Tibial nerve (tissue), 4 donors: Measurements from ENCODE around the gene KRT36. TPM values are rescaled to one million over a fixed set of nuclear protein-coding genes. Genes with fewer than 3 reads are reported as not detected.

Experiments used
- DNase-seq, 2 donors: peaks; one replicate each; pipeline ENCODE4 v3.0.0-alpha.2; 2019; ENCODE audit warnings: low spot score in 2 of 2
- H3K27ac ChIP-seq, 4 donors: fragments of 200-600 bp; sonication (generic) in 3 of 4; one replicate each; pipeline ENCODE4 v1.5.1; 2017 to 2019; ENCODE audit warnings: mild to moderate bottlenecking in 1 of 4
- H3K27me3 ChIP-seq, 2 donors: fragments of 200-600 bp; sonication (generic) in 1 of 2; one replicate each; pipeline versions ENCODE4 v1.5.1 to v1.6.0; 2017 to 2019
- H3K36me3 ChIP-seq, 3 donors: fragments of 200-600 bp; sonication (generic); one replicate each; pipeline ENCODE4 v1.5.1; 2018 to 2019
- H3K4me1 ChIP-seq, 4 donors: fragments of 200-600 bp; sonication (generic) in 3 of 4; one replicate each; pipeline ENCODE4 v1.5.1; 2017 to 2019
- H3K4me3 ChIP-seq, 4 donors: fragments of 200-600 bp; sonication (generic) in 3 of 4; one replicate each; pipeline ENCODE4 v1.5.1; 2017 to 2019; ENCODE audit warnings: mild to moderate bottlenecking in 1 of 4, moderate library complexity in 1 of 4
- H3K9me3 ChIP-seq, 4 donors: fragments of 200-600 bp; sonication (generic) in 3 of 4; one replicate each; pipeline ENCODE4 v1.5.1; 2017 to 2019
- EP300 ChIP-seq, 2 donors: sonication (generic); formaldehyde crosslinking; IDR thresholded peaks; one replicate each; pipeline ENCODE4 v1.6.1; 2017; ENCODE audit warnings: antibody characterized with exemption in 2 of 2, mild to moderate bottlenecking in 1 of 2
- POLR2A ChIP-seq, 2 donors: fragments of 450-650 bp; IDR thresholded peaks; one replicate each; pipeline ENCODE4 v1.6.1; 2017; ENCODE audit warnings: antibody characterized with exemption in 2 of 2, mild to moderate bottlenecking in 2 of 2, moderate library complexity in 2 of 2
- WGBS, 2 donors: methylation state at CpG; one replicate each; pipeline ENCODE4 v1.1.5; 2018; 5-methylcytosine and 5-hydroxymethylcytosine counted together
- total RNA-seq, 4 donors: library from RNA; depleted of rRNA; stranded (reverse); fragments of >200 nt; gene quantifications; one replicate each; pipeline ENCODE4 v1.1.0, GENCODE V29; 2016
- TF ChIP-seq, protein P1 (sequence below), 5 experiments: fragments of 200-600 bp in 3 of 5; fragments of 450-650 bp in 2 of 5; sonication (generic) in 3 of 5; IDR thresholded peaks; one replicate each; pipeline ENCODE4 v1.5.1; 2016 to 2019; ENCODE audit warnings: antibody characterized with exemption in 5 of 5, mild to moderate bottlenecking in 3 of 5, moderate library complexity in 2 of 5

KRT36 gene
- total RNA-seq, 4 donors from 2014 or later: 0.42 TPM; not detected in 3

DNA sequence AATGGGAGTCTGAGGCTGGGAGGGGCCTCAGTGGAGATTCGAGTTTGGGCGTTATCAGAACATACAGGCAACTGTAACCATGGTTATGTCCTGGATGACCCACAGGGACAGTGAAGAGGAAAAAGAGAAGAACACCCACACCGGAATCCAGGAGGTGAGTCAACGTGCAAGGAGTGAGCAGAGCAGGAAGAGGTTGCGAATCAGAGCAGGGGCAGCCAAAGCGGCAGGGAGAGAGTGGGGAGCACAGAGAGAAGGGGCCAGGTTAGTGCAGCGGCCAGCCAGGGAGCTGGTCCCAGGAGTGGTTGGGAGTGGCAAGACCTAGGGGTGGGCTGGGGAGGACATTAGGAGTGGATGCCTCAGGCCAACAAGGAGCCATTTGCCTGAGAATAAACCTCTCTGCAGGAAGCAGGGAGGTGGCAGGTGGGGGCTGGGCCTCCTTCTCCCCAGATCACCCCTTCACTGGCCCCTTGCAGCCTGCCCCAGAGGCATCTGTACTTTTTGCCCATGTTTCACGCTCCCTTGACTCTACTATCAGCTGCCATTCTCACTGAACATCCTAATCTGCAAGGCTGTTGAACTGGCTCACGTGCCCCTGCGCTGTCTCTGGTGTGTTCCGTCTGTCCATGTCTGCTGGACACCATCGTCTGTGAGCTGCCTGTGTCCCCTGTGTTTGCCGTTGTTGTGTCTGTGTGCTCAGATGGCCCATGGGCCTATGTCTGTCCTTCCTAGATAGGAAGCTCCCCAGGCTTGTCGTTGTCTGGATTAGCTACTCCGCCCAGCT lies 10.6 kb upstream of the KRT36 start:
- no peak for TF ChIP-seq EP300 (IDR thresholded peaks at IDR 0.05)
- no peak for TF ChIP-seq POLR2A (IDR thresholded peaks at IDR 0.05)
- TF ChIP-seq, protein P1, sequence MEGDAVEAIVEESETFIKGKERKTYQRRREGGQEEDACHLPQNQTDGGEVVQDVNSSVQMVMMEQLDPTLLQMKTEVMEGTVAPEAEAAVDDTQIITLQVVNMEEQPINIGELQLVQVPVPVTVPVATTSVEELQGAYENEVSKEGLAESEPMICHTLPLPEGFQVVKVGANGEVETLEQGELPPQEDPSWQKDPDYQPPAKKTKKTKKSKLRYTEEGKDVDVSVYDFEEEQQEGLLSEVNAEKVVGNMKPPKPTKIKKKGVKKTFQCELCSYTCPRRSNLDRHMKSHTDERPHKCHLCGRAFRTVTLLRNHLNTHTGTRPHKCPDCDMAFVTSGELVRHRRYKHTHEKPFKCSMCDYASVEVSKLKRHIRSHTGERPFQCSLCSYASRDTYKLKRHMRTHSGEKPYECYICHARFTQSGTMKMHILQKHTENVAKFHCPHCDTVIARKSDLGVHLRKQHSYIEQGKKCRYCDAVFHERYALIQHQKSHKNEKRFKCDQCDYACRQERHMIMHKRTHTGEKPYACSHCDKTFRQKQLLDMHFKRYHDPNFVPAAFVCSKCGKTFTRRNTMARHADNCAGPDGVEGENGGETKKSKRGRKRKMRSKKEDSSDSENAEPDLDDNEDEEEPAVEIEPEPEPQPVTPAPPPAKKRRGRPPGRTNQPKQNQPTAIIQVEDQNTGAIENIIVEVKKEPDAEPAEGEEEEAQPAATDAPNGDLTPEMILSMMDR (IDR thresholded peaks at IDR 0.05): no peak
- Histone ChIP-seq H3K27ac (no peak overlapping the region), H3K9me3 (no peaks in the 10 kb centered on the region), H3K4me1 (peaks cover 0 to 13% (median 0%) of the 10 kb centered on the region in 4 donors), H3K36me3 (no peaks in the 10 kb centered on the region), H3K4me3 (no peak overlapping the region), H3K27me3 (no peaks in the 10 kb centered on the region)
- 75 to 76% methylated on average over 15 of the region's 15 CpGs for WGBS, 2 donors
- DNase-seq: no peak

DNA sequence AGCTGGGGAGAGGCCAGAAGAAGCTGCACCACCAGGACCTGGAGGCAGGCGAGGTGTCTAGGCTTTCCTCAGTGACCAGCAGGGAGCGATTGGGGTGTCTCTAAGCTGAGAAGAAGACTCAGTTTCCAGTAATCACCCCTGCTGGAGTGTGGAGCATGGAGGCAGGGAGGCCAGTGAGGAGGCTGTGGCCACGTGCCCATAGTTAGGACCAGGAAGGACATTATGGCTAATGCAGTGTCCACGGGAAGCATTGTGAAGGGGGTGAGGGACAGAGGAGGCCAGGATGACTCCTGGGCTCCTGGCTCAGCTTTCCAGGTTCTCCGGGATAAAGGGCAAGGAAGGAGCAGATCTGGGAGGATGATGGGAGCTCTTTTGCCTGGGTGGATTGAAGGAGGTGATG lies 10.0 kb upstream of the KRT36 start:
- peaks cover 0 to 13% (median 0%) of the 10 kb centered on the region in 4 donors for H3K4me1 ChIP-seq
- no peaks in the 10 kb centered on the region for H3K27me3 ChIP-seq
- H3K9me3 ChIP-seq: no peaks in the 10 kb centered on the region
- WGBS, 2 donors: 82 to 83% methylated on average over 5 of the region's 5 CpGs
- H3K27ac ChIP-seq: no peak overlapping the region
- H3K4me3 ChIP-seq: no peak overlapping the region
- TF ChIP-seq EP300 (IDR thresholded peaks at IDR 0.05) (no peak), POLR2A (IDR thresholded peaks at IDR 0.05) (no peak)
- TF ChIP-seq, protein P1 (IDR thresholded peaks at IDR 0.05): no peak
- H3K36me3 ChIP-seq: no peaks in the 10 kb centered on the region
- DNase-seq: no peak

DNA sequence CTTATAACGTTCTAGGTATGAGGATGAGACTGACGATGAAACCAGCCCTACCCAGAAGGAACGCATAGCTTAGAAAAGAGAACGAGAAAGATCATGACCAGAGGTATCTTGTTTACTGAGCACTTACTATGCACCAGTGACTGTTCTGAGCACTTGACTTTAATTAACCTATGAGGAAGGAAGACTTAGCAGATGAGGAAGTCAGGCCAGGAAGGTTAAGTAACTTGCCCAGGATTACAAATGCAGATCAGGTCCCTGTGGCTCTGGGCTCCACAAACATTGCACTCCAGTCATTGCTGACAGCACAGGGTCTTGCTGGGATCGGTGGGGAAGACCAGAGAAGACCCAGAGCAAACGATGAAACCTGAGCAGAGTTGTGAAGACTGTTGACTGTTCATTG lies 8.6 kb upstream of the KRT36 start:
- H3K4me3 ChIP-seq: no peak overlapping the region
- TF ChIP-seq, protein P1 (IDR thresholded peaks at IDR 0.05): no peak
- TF ChIP-seq EP300 (IDR thresholded peaks at IDR 0.05) (no peak), POLR2A (IDR thresholded peaks at IDR 0.05) (no peak)

DNA sequence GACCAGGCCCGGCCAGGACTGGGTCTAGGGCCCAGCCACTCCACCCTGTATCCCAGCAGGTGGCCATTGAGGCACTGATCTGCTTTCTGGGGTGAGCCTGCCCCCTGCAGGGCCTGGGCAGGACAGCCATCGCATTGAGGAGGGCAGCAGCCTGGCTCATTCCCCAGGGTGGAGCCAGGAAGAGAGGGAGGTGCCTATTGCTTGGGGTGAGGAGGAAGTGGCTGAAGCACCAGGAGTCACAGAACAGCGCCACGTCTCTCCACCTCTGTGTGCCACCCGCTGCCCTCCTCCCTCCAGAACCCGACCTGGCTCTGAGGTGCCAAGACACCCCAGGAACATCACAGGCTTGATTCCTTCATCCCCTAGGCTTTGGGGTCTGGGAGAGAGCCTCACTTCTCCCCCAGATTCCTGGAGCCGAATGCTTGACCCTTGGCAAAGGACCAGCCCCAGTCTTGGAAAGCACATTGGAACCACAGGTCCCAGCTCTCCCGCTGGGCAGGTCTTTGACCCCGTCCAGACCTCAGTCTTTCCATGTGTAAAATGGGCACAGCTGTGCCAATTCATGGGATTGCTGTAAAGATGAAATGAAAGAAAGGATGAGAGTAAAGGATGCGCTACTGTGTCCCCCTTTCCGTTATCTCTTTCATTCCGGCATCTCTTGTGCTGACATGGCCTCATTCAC lies 7.2 kb upstream of the KRT36 start:
- peak in 1 of 2 donors; percentile 32 for DNase-seq
- TF ChIP-seq EP300 (IDR thresholded peaks at IDR 0.05): no peak
- TF ChIP-seq, protein P1 (IDR thresholded peaks at IDR 0.05): peak; percentile 10 to 55 (median 43)
- Histone ChIP-seq H3K4me3 (no peak overlapping the region), H3K9me3 (no peaks in the 10 kb centered on the region), H3K36me3 (no peaks in the 10 kb centered on the region), H3K4me1 (peaks cover 0 to 31% (median 7%) of the 10 kb centered on the region in 4 donors), H3K27me3 (no peaks in the 10 kb centered on the region), H3K27ac (no peak overlapping the region)
- 62 to 77% methylated on average over 10 to 12 of the region's 12 CpGs for WGBS, 2 donors

More for the DNA sequence above, 8.6 kb upstream of the KRT36 start:
- WGBS, 2 donors: 66 to 69% methylated on average over 6 of the region's 6 CpGs
- H3K27ac ChIP-seq: no peak overlapping the region
- H3K27me3 ChIP-seq: no peaks in the 10 kb centered on the region
- H3K4me1 ChIP-seq: peaks cover 0 to 18% (median 2%) of the 10 kb centered on the region in 4 donors
- H3K36me3 ChIP-seq: no peaks in the 10 kb centered on the region
- H3K9me3 ChIP-seq: no peaks in the 10 kb centered on the region
- no peak for DNase-seq

DNA sequence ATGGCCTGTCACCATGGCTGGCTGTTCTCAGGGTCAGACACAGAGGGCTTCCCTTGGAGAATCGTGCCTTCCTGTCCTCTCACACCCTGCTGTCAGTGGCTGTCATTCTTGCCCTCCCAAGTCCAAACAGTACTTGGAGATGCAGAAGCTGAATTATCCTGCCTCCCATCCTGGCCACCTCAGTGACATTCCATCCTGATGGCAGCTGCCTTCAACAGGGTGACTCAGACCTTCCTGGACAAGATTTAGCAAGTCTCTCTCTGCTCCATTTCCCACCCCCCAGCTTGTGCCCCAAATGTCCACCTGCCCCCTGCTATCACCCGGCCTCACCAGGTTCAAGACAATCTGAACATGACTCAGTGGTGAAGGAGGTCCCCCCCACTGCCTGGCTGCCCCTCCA lies 4.8 kb upstream of the KRT36 start:
- Histone ChIP-seq H3K36me3 (no peaks in the 10 kb centered on the region), H3K27me3 (no peaks in the 10 kb centered on the region), H3K9me3 (no peaks in the 10 kb centered on the region), H3K4me3 (no peak overlapping the region), H3K4me1 (peaks cover 0 to 36% (median 7%) of the 10 kb centered on the region in 4 donors), H3K27ac (no peak overlapping the region)
- WGBS, 2 donors: 58 to 62% methylated on average over 2 of the region's 2 CpGs
- no peak for TF ChIP-seq POLR2A (IDR thresholded peaks at IDR 0.05)
- TF ChIP-seq, protein P1 (IDR thresholded peaks at IDR 0.05): no peak
- no peak for TF ChIP-seq EP300 (IDR thresholded peaks at IDR 0.05)
- no peak for DNase-seq
